NCI-H2196 treated with DMSO at 0.1 percent for 48 hours (cell line): ENCODE data around the gene ATP6V1G3.
"Not testable (repeated sequence)": the region's sequence is repeated elsewhere in the genome, so short reads cannot be mapped to it uniquely, and the experiment has no call there.

Experiments
- DNase-seq: peaks from one replicate; lab custom pipeline; 2025; ENCODE audit not compliant: unreplicated experiment; lab: John Stamatoyannopoulos, UW

The ATP6V1G3 gene, protein sequence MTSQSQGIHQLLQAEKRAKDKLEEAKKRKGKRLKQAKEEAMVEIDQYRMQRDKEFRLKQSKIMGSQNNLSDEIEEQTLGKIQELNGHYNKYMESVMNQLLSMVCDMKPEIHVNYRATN

DNA sequence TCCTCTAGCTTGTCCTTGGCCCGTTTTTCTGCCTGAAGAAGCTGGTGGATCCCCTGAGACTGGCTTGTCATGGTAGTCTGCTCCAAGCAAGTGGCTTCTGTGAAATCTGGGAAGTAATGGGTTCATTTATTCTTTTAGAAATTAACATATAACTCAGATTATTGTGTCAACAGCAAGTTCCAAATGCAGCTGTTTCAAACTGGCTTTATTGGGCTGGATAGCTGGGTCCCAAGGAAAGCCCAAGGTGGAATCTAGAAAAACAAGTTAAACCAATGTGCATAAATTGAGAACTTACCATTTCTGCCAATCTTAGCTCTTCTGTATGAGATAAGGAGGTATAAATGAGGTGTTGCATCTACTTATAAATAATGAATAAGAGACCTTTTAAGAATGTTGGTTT, at the start of gene ATP6V1G3:
Gene ATP6V1G3 (minus strand): TSS at position 101 of the 400 bp plus-strand sequence. CDS start 30 bp downstream, at position 71.
- DNase-seq = no peak

DNA sequence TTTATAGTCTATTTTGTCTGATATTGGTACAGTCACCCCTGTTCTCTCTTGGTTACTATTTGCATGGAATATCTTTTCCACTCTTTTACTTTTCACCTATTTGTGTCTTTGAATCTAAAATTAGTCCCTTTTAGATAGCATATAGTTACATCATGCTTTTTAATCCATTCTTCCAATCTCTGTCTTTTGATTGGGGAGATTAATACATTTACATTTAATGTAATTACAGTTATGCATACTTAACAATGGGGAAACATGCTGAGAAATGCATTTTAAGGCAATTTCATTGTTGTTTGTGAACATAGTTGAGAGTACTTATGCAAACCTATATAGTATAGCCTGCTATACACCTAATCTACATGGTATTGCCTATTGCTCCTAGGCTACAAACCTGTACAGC, 48.4 kb upstream of the ATP6V1G3 start:
- DNase-seq = no peak

DNA sequence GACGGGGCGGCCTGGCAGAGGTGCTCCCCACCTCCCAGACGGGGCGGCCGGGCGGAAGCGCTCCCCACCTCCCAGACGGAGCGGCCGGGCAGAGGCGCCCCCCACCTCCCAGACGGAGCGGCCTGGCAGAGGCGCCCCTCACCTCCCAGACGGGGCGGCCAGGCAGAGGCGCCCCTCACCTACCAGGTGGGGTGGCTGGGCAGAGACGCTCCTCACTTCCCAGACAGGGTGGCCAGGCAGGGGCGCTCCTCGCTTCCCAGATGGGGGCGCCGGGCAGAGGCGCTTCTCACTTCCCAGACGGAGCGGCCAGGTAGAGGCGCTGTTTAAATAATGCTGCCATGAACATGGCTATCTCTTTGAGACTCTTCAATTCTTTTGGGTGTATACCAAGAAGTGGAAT, 43.7 kb upstream of the ATP6V1G3 start:
- no peak for DNase-seq

DNA sequence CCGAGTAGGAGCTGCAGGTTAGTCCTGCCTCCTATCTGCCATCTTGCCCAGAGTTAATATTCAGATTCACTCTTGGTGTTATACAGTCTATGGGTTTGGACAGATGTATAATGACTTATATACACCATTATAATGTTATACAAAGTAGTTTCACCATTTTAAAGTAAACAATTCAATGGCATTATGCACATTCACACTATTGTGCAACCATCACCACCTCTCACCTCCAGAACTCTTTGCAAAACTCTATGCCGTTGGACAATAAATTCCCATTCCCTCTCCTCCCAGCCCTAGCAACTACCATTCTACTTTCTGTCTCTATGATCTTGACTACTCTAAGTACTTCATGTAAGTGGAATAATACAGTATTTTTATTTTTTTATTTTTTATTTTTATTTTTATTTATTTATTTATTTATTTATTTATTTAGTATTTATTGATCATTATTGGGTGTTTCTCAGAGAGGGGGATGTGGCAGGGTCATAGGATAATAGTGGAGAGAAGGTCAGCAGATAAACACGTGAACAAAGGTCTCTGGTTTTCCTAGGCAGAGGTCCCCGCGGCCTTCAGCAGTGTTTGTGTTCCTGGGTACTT, 42.8 kb upstream of the ATP6V1G3 start:
- not testable (repeated sequence) for DNase-seq

DNA sequence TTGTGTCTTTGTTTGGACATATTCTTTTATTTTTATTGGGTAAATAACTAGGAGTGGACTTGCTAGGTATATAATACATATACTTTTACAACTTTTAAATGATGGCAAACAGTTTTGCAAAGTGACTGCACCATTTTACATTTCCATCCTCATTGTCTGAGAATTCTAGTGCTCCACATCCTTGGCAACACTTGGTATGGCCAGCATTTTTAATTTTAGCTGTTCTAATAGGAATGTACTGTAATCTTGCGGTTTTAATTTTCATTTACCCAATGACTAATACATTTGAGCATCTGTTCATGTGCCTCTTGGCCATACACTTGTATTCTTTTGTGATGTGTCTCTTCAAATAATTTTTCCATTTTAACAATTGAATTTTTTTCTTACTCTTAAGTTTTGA, 37.0 kb upstream of the ATP6V1G3 start:
- no peak for DNase-seq

DNA sequence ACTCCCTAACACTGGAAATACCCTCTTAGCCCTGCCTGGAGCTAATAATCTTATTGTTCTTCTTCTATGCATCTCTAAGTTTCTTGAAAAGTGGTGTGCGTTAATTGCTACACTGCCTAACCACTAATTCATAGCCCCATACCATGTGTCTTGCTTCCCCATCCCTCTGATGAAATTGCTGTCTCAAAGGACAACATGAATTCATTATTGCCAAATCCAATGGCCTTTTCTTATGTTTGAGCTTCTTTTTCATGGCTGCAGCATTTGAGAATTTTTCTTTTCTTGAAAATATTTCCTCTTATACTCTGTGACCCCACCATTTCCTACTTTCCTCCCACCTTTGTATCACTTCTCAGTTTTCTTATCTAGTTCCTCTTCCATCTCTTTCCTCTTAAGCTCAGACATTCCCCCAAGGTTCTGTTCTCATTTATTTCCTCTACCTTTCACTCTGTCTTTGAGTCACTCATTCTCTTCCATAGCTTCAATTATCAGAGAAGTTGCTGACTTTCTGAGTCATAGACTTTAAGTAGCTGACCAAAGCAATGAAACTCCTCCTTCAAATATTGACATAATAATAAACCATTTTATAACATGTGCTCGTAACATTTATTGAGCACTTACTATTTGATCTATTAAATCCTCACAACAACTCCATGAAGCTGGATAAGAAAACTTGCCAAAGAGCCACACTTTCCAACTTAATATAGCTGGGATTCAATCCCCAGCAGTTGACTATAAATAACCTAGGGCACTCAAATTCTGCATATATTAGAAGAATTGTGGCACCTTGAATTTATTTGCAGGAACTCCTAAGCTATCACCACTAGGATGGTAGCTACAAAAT, 35.5 kb upstream of the ATP6V1G3 start:
- no peak for DNase-seq

DNA sequence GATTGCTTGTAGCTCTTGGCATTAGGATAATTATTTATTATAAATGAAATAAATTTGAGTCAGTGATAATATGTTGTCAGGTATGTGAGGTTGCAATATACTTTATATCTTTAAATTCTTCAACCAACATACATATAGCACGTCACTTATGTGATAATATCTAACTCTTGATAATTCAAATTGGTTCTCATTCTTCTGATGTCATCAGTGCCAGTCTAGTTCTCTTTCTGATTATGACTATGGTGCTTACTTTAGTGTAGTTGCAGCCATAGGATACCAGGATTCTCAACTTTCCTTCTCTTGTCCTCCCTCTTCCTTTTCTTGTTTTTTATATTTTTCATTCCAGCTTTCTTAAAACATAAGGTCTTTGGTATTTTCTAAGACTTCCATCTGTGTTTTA, 34.8 kb upstream of the ATP6V1G3 start:
- DNase-seq = no peak

DNA sequence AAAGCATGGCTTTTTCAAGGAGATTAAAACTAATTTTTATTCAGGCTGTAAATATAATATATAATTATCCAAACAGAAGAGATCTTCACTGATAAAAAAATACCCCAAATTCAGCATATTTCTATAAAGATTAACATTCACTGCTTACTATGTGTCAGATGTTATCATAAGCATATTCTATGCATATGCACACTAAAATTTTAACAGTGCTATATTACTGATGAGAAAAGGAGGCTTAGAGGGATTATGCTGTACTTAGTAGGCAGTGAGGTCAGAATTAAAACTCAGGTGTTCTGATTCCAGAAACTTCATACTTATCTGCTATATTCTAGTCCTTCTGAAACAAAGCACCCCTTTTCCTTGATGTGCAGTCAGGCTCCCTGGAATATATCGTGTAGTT, 33.8 kb upstream of the ATP6V1G3 start:
- DNase-seq = no peak

DNA sequence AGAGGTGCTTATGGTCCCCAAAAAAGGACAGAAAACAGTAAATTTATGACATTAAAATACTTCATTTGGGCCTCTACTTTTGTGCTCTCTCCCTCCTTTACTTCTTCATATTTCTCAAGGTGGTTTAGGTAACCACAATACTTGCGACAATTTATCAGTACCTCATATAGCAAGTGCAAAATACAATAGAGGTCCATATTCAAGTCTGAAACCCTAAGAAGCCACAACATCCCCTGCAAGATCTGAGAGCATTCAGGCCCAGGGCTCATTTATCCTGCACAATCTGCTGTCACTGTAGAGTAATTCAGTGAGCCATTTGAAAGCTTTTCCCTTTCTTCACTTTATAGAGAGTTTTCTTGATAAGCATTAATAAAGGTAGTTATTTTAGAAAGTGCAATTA, 24.2 kb upstream of the ATP6V1G3 start:
- DNase-seq = no peak

DNA sequence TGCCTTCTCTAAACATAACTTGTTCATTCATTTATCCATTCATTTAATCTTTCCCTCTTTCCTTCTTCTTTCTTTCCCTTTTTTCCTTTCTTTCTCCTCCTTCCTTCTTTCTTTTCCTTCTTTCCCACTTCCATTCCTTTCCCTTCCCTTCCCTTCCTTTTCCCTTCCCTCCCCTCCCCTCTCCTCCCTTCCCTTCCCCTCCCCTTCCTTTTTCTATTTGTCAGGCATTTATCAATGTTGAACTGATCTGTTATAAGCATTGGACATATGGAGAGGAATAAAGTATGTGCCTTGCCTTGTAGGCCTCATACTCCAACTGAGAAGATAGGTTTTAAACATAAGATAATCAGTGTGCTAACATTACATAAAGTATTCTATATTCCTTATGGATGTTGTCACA, 23.7 kb upstream of the ATP6V1G3 start:
- no peak for DNase-seq

DNA sequence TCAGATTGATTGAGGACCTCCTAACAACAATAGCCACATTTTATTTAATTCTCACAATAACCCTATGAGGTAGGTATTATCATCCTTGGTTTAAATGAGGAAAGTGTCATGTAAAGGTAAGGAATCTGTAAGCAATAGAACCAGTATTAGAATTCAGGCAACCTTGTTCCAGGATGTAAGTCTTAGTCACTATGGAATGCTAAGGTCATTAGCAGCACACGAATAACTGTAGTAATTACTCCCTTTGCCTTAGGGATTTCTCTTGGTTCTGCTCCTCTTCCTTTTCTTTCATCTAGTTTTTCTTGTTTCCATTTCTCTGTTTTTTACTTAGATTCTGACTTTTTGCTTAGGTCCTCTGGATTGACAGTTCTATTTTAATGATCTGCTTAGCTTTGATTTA, 23.1 kb upstream of the ATP6V1G3 start:
- no peak for DNase-seq

DNA sequence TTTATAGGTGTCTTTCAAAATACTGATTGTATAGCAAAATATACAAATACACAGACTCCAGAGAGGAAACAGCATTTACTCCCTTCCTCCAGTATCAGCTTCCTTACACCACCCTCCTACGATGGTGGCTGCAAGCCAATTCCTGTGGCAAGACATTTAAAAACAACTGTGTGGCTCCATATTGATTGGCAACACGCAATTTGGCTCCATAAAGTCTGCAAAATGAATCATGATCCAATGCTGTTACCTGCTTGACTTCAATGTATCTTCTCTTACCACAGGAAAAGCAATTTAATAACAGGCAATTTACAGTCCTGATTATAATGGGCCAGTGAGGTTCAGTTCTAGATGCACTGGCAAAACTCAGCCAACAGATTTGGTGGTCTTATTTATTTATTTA, 19.7 kb upstream of the ATP6V1G3 start:
- no peak for DNase-seq

DNA sequence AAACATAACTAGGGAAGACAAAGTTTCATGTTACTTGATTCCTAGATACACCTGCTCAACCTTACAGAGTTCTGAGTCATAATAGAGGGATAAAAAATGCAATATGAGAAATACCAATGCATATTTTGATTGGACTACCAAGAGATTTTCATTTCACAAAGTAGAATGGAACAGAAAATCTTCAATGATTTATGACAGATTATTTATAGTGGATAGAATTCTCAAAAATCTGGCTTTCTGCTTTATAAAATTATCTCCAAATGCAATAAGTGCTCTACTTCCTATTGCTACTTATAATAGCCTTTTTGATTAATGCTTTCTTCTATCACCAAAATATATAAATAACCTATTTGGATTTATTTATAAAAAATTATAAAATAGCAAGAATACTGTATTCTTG, 18.9 kb upstream of the ATP6V1G3 start:
- no peak for DNase-seq

DNA sequence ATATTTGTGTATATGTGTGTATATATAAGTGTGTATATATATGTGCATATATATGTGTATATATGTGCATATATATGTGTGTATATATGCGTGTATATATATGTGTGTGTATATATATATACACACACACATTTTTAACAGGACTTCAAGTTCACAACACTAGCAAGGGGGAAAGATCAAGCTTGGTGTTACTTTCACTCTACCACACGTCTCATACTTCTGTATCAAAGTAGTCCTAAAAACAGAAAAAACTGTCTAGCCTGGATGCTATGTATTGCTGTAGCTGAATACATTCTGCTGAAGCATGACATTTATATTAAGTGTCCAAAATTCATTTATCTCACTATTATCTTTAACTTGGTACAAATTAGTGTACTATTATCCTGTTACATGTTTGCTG, 17.9 kb upstream of the ATP6V1G3 start:
- no peak for DNase-seq

DNA sequence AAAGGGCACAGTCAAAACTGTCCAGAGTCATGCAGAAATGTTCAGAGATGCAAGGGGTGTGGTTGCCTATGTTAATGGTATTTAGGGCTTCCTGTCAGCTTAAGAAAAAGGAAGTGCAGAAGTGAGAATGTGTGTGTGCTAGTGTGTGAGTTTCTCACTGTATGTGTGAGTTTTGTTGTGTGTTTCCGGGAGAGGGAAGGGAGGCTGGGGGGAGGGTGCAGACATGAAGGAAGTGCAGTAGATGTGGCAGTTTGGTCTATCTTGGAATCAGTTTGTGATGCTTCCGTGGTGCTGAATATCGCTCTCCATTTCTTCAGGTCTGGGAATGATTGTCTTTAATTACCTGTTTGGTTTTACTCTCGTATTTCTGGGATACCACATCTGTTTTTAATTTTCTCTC, 16.5 kb upstream of the ATP6V1G3 start:
- no peak for DNase-seq

DNA sequence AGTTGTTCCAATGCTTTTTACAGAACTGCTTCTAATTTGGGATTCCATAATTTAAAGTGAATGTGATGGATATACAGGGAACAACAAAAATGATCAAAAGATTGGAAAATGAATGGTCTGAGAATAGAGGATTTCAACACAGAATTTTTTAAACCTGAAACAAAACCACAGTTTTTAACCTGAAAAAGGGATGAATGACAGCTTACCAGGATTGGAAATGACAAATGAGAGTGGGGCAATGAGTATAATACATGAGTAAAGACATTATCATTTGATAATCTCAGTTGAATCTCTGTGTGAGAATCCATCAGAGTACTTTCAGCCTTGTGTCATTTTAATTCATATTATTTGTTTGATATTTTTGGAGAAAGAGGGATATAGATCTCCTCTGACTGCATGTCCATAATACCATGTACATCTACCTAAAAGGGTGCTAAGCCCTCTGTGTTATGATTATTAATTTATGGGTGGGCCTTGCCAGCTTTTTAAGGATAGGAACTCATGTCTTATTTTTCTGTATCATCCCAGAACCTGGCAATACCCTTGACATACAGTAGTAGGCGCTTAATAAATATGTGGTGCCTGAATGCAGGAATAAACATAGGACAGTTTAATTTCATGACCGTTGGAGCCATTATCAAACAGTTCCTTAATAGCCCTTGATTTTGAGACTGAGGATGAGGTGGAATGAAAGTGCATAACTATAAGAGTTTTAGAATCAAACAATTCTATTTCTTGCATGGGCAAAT, 12.4 kb upstream of the ATP6V1G3 start:
- DNase-seq = no peak

DNA sequence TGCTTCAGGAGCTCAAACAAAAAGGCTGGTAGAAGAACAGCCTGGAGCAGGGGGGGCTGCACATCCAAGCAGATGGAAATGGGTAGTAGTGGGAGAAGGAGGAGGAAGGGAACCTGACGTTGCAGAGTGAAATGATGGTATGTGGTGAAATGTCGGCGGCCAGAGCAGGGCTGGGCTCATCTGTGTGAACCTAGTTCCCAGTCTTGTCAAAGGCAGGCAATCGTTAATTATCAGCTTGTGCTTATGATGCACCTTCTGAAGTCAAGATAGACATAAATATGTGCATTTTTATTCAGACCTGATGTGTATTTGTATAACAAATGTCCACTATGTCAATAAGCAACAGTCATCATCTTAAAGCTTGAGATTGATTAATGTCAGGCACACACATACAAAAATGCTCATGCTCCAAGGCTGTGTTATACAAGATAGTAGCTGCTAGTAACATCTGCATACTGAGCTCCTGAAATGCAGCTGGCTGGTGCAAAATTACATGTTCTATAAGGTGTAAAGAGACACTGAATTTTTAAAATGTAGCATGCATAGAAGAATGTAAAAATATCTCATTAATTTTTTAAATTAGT, 10.6 kb upstream of the ATP6V1G3 start:
- no peak for DNase-seq

DNA sequence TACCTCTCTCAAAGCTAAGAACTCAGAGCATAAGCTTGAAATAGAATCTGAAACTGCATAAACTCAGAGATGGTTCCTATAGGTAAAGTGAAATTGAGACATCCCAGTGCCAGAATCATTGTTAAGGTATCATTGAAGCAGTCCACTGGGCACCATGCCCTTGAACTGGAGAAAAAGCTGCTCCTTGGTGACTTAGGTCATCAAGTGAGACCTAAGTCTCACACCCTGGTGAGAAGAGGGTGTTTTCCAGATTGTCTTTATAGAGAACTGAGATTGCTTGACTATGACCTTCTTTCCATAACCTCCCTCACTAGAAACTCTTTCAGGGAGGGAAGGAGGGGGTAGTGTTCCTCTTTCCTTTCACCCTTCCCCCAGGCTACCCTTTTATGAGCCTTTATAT, 9.4 kb upstream of the ATP6V1G3 start:
- DNase-seq = no peak

DNA sequence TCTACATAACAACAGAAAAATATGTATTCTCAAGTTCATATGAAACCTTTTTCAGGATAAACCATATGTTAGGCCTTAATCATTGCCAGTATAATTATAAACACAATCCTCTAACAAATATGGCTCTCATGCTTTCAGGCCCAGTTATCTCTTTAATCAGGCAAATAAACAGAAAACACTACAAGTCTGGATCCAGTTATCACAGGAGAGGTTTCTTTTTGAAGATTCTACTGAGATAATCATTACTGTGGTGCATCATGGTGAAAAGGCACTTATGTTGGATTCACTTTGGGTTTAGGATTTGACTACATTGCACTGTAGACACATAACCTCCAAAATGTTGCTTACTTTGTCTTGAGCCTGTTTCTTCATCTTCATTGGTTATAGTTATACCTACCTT, 8.4 kb upstream of the ATP6V1G3 start:
- DNase-seq = no peak

DNA sequence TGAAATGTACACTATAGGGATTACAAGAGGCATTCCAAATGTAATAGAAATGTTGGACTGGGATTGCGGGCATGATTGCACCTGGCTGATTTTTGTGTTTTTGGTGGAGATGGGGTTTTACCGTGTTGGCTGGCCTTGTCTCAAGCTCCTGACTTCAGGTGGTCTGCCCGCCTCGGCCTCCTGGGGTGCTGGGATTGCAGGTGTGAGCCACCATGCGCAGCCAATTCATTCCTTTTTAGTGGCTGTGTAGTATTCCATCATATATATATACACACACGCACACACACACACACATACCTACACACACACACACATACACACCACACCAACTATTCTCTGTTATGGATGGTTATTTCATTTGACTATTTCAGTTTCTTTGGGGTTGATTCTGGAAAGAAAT, 4.7 kb upstream of the ATP6V1G3 start:
- DNase-seq = no peak

DNA sequence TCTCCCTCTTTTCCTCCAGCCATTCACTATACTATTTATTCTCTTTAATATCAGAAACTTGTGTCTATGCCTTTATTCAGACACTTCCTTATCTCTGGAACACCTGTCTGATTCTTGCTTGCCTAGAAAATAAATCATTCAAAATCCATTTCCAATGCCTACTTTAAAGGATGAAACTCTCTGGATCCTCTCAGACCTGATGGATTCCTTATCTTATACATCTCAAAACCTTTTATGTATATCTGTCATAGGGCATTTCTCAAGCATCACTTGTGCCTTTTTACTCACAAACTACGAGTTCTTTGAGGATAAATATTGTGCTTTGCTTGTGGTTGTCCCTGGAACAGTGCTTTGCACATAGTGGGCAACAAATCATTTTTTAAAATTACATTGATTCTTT, 3.8 kb upstream of the ATP6V1G3 start:
- no peak for DNase-seq
